GM10248 (cell line): ENCODE data around the gene FTO.
"Not testable (repeated sequence)": the region's sequence is repeated elsewhere in the genome, so short reads cannot be mapped to it uniquely, and the experiment has no call there.

Source experiments
- CTCF ChIA-PET: fragments of 300-600 bp; sonication (Branson Sonifier 250); formaldehyde crosslinking; extraction: SDS; loops from one replicate; lab custom pipeline; 2021; ENCODE audit warnings: antibody characterized with exemption; lab: Yijun Ruan, JAX
- POLR2A ChIA-PET: fragments of 350-650 bp; sonication (Branson Sonifier 250); formaldehyde crosslinking; extraction: SDS; loops from one replicate; lab custom pipeline; 2020; ENCODE audit warnings: antibody characterized with exemption; lab: Yijun Ruan, JAX
- DNase-seq: peaks from one replicate; pipeline ENCODE4 v3.0.0; 2012; ENCODE audit errors: extremely low spot score
- CTCF ChIP-seq: IDR thresholded peaks from 2 replicates; pipeline ENCODE4 v1.5.1; 2012; ENCODE audit warnings: mild to moderate bottlenecking, low read depth; ENCODE audit errors: extremely low read depth, missing control alignments, control extremely low read depth

The FTO gene

GRCh38 chr16:53884748-53885147 is 180.8 kb downstream of the FTO start:
- TF ChIP-seq CTCF, result no peak
- ChIA-PET CTCF (no interaction called here), POLR2A (no interaction called here)
- no peak for DNase-seq

- no peak for TF ChIP-seq CTCF
- ChIA-PET POLR2A (no interaction called here), CTCF (interaction anchor here (1.6 kb wide), 2 partner anchors 10 to 13 kb away, joined by 3 to 5 read pairs; no protein-coding TSS in a partner anchor)
- DNase-seq, result no peak
These were observed 182.8 kb downstream of the FTO start for GRCh38 chr16:53886482-53887378.

GRCh38 chr16:53888222-53888621 is 184.3 kb downstream of the FTO start:
- ChIA-PET POLR2A (no interaction called here), CTCF (interaction anchor here (1.6 kb wide), 1 partner anchor 14 kb away, joined by 3 read pairs; no protein-coding TSS in a partner anchor)
- no peak for TF ChIP-seq CTCF
- DNase-seq, result no peak

- DNase-seq, result not testable (repeated sequence)
- ChIA-PET CTCF (interaction anchor here (0.7 to 2.6 kb wide), 9 partner anchors 10 to 1102 kb away, joined by 3 to 11 read pairs (median 3); no protein-coding TSS in a partner anchor), POLR2A (interaction anchor here (0.7 kb wide), 1 partner anchor 1818 kb away, joined by 4 read pairs; no protein-coding TSS in a partner anchor)
These were observed 186.9 kb downstream of the FTO start for GRCh38 chr16:53890877-53891276.

- no peak for TF ChIP-seq CTCF
- CTCF ChIA-PET, result interaction anchor here (0.7 to 2.6 kb wide), 17 partner anchors 9 to 1102 kb away, joined by 3 to 16 read pairs (median 3); no protein-coding TSS in a partner anchor
- DNase-seq, result no peak
- POLR2A ChIA-PET, result no interaction called here
These were observed 187.6 kb downstream of the FTO start for GRCh38 chr16:53891409-53892139.

GRCh38 chr16:53892155-53892554 is 188.2 kb downstream of the FTO start:
- CTCF ChIA-PET, result interaction anchor here (0.8 to 2.6 kb wide), 11 partner anchors 8 to 1101 kb away, joined by 3 to 16 read pairs (median 3); no protein-coding TSS in a partner anchor
- TF ChIP-seq CTCF, result peak; percentile 65
- peak; percentile 23 for DNase-seq
- POLR2A ChIA-PET, result no interaction called here
